ENCODE results near the gene FAM83F. TPM values are rescaled to one million over a fixed set of nuclear protein-coding genes. Genes with fewer than 3 reads are reported as not detected.

The FAM83F gene
- total RNA-seq, 1 experiment from 2014 or later: 21.0 TPM

DNA sequence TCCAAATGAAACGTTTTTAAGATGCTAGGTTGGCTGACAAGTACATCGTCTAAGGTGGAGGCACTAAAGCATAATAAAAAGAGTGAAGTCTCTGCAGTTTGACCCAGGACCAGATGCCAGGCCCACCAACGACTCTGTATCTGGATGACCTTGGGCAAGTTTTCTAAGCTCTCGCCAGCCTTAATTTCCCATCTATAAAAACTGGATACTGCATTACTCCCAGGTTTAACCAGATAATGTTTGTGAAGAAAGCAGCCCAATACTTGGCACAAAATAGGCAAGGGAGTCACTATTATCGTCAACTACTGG is 49.0 kb downstream of the FAM83F start:
- CTCF ChIA-PET: interaction anchor here (0.5 to 1.3 kb wide), 8 partner anchors 12 to 529 kb away, joined by 3 to 6 read pairs (median 4); partner anchors contain the start of gene TNRC6B
- Mint-ChIP-seq H3K4me1 (ENCODE audit: low read depth, unreplicated experiment) (peaks cover 8% of the 10 kb centered on the region), H3K9me3 (ENCODE audit: low read depth, unreplicated experiment) (no peaks in the 10 kb centered on the region), H3K4me3 (ENCODE audit: low read depth, unreplicated experiment) (peak overlapping the region; percentile 83), H3K27me3 (ENCODE audit: unreplicated experiment) (peaks cover 16% of the 10 kb centered on the region), H3K27ac (ENCODE audit: unreplicated experiment) (peak overlapping the region; percentile 99), H3K36me3 (ENCODE audit: insufficient read depth, unreplicated experiment) (peaks cover 22% of the 10 kb centered on the region)
- TF ChIP-seq, protein P1, sequence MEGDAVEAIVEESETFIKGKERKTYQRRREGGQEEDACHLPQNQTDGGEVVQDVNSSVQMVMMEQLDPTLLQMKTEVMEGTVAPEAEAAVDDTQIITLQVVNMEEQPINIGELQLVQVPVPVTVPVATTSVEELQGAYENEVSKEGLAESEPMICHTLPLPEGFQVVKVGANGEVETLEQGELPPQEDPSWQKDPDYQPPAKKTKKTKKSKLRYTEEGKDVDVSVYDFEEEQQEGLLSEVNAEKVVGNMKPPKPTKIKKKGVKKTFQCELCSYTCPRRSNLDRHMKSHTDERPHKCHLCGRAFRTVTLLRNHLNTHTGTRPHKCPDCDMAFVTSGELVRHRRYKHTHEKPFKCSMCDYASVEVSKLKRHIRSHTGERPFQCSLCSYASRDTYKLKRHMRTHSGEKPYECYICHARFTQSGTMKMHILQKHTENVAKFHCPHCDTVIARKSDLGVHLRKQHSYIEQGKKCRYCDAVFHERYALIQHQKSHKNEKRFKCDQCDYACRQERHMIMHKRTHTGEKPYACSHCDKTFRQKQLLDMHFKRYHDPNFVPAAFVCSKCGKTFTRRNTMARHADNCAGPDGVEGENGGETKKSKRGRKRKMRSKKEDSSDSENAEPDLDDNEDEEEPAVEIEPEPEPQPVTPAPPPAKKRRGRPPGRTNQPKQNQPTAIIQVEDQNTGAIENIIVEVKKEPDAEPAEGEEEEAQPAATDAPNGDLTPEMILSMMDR (IDR thresholded peaks at IDR 0.05; ENCODE audit: unreplicated experiment): no peak
- no peak for DNase-seq
- TSS peak; percentile 80 for BruUV-seq (replicated peaks)
- intact Hi-C loops (cut with micrococcal nuclease; ENCODE audit: unreplicated experiment): loop anchor here (2.0 kb wide), 1 partner anchor 303 kb away; the partner anchor contains the start of gene ADSL

DNA sequence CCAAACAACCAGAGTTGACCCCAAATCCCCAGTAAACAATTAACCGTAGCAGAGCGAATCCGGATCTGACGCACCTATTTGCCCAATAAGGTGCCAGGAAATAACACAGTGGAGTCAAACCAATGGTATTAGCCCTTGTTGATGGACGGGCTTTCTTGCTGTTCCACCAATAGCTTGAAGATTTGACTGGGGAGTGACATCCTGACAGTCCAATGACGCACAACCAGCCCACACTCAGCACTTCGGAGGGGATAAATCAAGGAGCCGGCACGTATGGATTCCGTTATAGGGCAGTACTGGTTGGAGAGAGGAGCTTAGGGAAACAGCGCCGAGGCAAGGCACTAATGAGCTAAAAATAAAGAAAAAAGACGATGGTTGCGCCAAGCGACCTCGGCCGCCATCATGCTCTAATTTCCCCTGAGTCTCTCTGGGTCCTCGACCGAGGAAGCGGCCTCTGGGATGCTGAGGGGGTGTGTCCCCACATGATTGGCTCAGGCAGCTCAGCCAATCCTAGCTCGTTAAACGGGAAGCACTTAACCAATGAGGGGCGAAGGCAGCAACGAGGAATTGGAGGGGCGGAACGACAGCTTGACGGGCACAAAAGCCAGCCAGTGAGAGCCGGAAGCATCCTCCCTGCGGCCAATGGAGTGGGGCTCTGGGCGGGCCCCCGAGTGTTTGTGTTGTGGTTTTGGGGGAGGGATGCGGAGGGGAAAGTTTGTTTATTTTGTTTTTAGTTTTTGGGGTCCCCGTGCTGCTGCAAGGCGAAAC is 49.5 kb downstream of the FAM83F start:
- TF ChIP-seq, protein P1 (IDR thresholded peaks at IDR 0.05; ENCODE audit: unreplicated experiment): no peak

DNA sequence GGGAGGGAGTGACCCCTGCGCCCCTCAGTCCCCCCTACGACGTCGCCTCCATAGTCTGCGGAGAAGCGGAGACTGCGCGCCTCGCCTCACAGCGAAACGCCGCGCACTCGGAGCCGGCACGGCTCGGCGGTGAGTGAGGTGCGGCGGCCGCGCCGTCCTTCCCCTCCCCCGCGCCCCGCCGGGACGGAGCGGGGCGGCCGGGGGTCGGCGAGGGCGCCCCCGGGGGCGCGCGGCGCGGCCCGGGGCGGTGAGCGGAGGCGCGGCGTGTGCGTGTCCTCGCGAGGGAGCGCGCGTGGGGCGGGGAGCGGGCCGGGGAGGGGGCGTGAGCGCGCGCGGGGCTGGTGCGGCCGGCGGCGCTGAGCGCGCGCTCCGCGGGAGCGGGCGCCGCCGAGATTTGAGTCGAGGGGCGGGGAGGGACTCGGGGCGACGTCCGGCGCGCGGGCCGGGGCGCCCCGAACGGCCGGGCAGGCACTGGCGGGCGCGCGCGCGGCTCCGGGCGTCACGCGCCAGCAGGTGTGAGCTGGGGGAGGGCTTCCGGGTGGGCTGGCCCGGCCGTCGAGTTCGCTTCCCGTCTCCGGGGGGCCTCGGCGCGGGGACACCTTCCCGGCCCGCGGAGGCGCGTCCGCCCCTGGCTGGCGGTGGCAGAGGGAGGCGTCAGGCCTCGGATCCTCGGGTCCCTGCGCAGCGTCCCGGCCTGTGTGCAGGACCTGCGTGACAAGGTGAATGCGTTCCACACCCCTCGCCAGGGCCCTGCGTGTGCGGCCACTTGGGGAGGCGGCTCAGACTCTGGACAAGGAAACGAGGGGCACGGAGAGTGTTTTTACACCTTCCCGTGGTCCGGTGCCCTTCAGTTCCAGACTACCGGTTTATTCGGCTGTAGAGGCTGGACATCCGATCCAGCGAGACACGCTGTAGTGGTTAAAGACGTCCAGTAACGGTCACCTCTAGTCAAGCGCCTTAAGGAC is 50.4 kb downstream of the FAM83F start:
- H3K36me3 Mint-ChIP-seq (ENCODE audit: insufficient read depth, unreplicated experiment): peaks cover 22% of the 10 kb centered on the region
- no peaks in the 10 kb centered on the region for H3K9me3 Mint-ChIP-seq (ENCODE audit: low read depth, unreplicated experiment)
- peak; percentile 71 for DNase-seq
- intact Hi-C loops (cut with micrococcal nuclease; ENCODE audit: unreplicated experiment): loop anchor here (2.0 kb wide), 1 partner anchor 302 kb away; the partner anchor contains the start of gene ADSL
- BruUV-seq (replicated peaks): no TSS peak
- peaks cover 2% of the 10 kb centered on the region for H3K27me3 Mint-ChIP-seq (ENCODE audit: unreplicated experiment)
- CTCF ChIA-PET: interaction anchor here (1.3 kb wide), 3 partner anchors 302 to 531 kb away, joined by 3 to 4 read pairs (median 4); no protein-coding TSS in a partner anchor
- peak overlapping the region; percentile 83 for H3K4me3 Mint-ChIP-seq (ENCODE audit: low read depth, unreplicated experiment)
- TF ChIP-seq, protein P1 (IDR thresholded peaks at IDR 0.05; ENCODE audit: unreplicated experiment): no peak
- H3K27ac Mint-ChIP-seq (ENCODE audit: unreplicated experiment): peak overlapping the region; percentile 99
- peaks cover 8% of the 10 kb centered on the region for H3K4me1 Mint-ChIP-seq (ENCODE audit: low read depth, unreplicated experiment)

More for the DNA sequence above, 49.5 kb downstream of the FAM83F start:
- CTCF ChIA-PET: interaction anchor here (0.5 to 1.3 kb wide), 9 partner anchors 11 to 530 kb away, joined by 3 to 6 read pairs (median 4); partner anchors contain the start of gene TNRC6B
- Mint-ChIP-seq H3K9me3 (ENCODE audit: low read depth, unreplicated experiment) (no peaks in the 10 kb centered on the region), H3K36me3 (ENCODE audit: insufficient read depth, unreplicated experiment) (peaks cover 22% of the 10 kb centered on the region), H3K27me3 (ENCODE audit: unreplicated experiment) (peaks cover 11% of the 10 kb centered on the region), H3K4me1 (ENCODE audit: low read depth, unreplicated experiment) (peaks cover 8% of the 10 kb centered on the region), H3K4me3 (ENCODE audit: low read depth, unreplicated experiment) (peak overlapping the region; percentile 83), H3K27ac (ENCODE audit: unreplicated experiment) (peak overlapping the region; percentile 99)
- peak; percentile 97 for DNase-seq
- no TSS peak for BruUV-seq (replicated peaks)
- intact Hi-C loops (cut with micrococcal nuclease; ENCODE audit: unreplicated experiment): loop anchor here (2.0 kb wide), 1 partner anchor 303 kb away; the partner anchor contains the start of gene ADSL

DNA sequence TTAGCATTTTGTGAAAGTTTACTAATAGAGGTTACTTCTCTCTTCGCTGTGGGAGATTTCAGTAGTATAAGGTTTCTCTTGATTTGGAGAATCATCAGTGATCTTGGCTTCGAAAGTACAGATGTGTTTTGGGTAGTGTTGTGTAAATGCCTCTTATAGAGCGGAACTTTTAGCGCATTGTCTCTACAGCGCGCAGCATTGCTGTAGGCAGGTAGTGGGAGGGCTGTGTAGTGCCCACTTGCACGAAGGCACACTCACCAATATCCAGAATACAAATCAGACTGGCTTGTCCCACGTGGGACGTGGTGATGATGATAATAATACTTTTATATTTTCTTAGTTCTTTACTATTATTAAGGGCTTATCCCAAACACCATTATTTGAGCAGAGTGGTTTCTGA is 51.4 kb downstream of the FAM83F start:
- Mint-ChIP-seq H3K27ac (ENCODE audit: unreplicated experiment) (no peak overlapping the region), H3K4me3 (ENCODE audit: low read depth, unreplicated experiment) (peak overlapping the region; percentile 83), H3K9me3 (ENCODE audit: low read depth, unreplicated experiment) (no peaks in the 10 kb centered on the region), H3K4me1 (ENCODE audit: low read depth, unreplicated experiment) (peaks cover 8% of the 10 kb centered on the region), H3K27me3 (ENCODE audit: unreplicated experiment) (no peaks in the 10 kb centered on the region), H3K36me3 (ENCODE audit: insufficient read depth, unreplicated experiment) (peaks cover 22% of the 10 kb centered on the region)
- CTCF ChIA-PET: interaction anchor here (0.6 kb wide), 1 partner anchor 322 kb away, joined by 3 read pairs; no protein-coding TSS in a partner anchor
- BruUV-seq (replicated peaks): TSS peak; percentile 60
- intact Hi-C loops (cut with micrococcal nuclease; ENCODE audit: unreplicated experiment): no loop called here
- TF ChIP-seq, protein P1 (IDR thresholded peaks at IDR 0.05; ENCODE audit: unreplicated experiment): no peak
- no peak for DNase-seq

All from Calu3 (cell line).